Central memory CD8-positive, alpha-beta T cell (primary cell): ENCODE data around the gene TRIM52.
"Not testable (repeated sequence)": the region's sequence is repeated elsewhere in the genome, so short reads cannot be mapped to it uniquely, and the experiment has no call there.

Source experiments
- ATAC-seq: fragments of 150-1000 bp; cut with Tn5 transposase; replicated peaks from 2 replicates; pipeline ENCODE4 v1.10.0; 2022; ENCODE audit warnings: mild to moderate bottlenecking, moderate FRiP score, moderate number of reproducible peaks; ENCODE audit not compliant: poor library complexity, severe bottlenecking; ENCODE audit errors: extremely low read depth
- DNase-seq, 2 donors: peaks; one replicate each; pipeline ENCODE4 v3.0.0; 2021; ENCODE audit warnings: low spot score in 2 of 2
- H3K27ac Mint-ChIP-seq: one replicate; pipeline ENCODE4 v1.8.0; 2022; ENCODE audit warnings: low read depth, mild to moderate bottlenecking, moderate library complexity, mixed read lengths
- H3K27me3 Mint-ChIP-seq: one replicate; pipeline ENCODE4 v1.8.0; 2022; ENCODE audit warnings: mixed read lengths
- H3K36me3 Mint-ChIP-seq: one replicate; pipeline ENCODE4 v1.8.0; 2022; ENCODE audit warnings: mild to moderate bottlenecking, moderate library complexity, mixed read lengths; ENCODE audit not compliant: insufficient read depth
- H3K4me1 Mint-ChIP-seq: one replicate; pipeline ENCODE4 v1.8.0; 2022; ENCODE audit warnings: mixed read lengths
- H3K4me3 Mint-ChIP-seq: one replicate; pipeline ENCODE4 v1.8.0; 2022; ENCODE audit warnings: mild to moderate bottlenecking, moderate library complexity, mixed read lengths
- H3K9me3 Mint-ChIP-seq: one replicate; pipeline ENCODE4 v1.8.0; 2022; ENCODE audit warnings: mixed read lengths

Gene TRIM52

GRCh38 chr5:181260720-181261319, at the start of gene TRIM52:
TSS of gene TRIM52 (minus strand) at chr5:181261143. CDS start at chr5:181260813, 330 bp downstream.
- peak; percentile 83 to 84 for DNase-seq
- Mint-ChIP-seq H3K27ac (peak within 1 kb of the TSS; percentile 96), H3K9me3 (no peaks in the 10 kb centered on the region), H3K27me3 (no peaks in the 10 kb centered on the region), H3K36me3 (peaks cover 28% of the 10 kb centered on the region), H3K4me1 (peaks cover 58% of the 10 kb centered on the region), H3K4me3 (peak within 1 kb of the TSS; percentile 96)
- peak; percentile 87 for ATAC-seq

- H3K36me3 Mint-ChIP-seq, H3K4me1 Mint-ChIP-seq, H3K4me3 Mint-ChIP-seq, H3K27ac Mint-ChIP-seq, DNase-seq, ATAC-seq, H3K9me3 Mint-ChIP-seq, H3K27me3 Mint-ChIP-seq: not testable (repeated sequence)
Measured at GRCh38 chr5:181287331-181287730, 26.4 kb upstream of the TRIM52 start.

- ATAC-seq, H3K27me3 Mint-ChIP-seq, H3K36me3 Mint-ChIP-seq, H3K27ac Mint-ChIP-seq, H3K4me1 Mint-ChIP-seq, H3K9me3 Mint-ChIP-seq, DNase-seq, H3K4me3 Mint-ChIP-seq: not testable (repeated sequence)
Measured at GRCh38 chr5:181285962-181286705, 25.2 kb upstream of the TRIM52 start.

- H3K27ac Mint-ChIP-seq, DNase-seq, H3K9me3 Mint-ChIP-seq, H3K36me3 Mint-ChIP-seq, H3K27me3 Mint-ChIP-seq, H3K4me3 Mint-ChIP-seq, ATAC-seq, H3K4me1 Mint-ChIP-seq: not testable (repeated sequence)
Measured at GRCh38 chr5:181283841-181284755, 23.2 kb upstream of the TRIM52 start.

- H3K4me1 Mint-ChIP-seq, result no peaks in the 10 kb centered on the region
- ATAC-seq (no peak), DNase-seq (no peak)
- H3K36me3 Mint-ChIP-seq, result no peaks in the 10 kb centered on the region
- H3K9me3 Mint-ChIP-seq, result no peaks in the 10 kb centered on the region
- no peaks in the 10 kb centered on the region for H3K27me3 Mint-ChIP-seq
- H3K27ac Mint-ChIP-seq, result no peak overlapping the region
- no peak overlapping the region for H3K4me3 Mint-ChIP-seq
Measured at GRCh38 chr5:181283347-181283746, 22.4 kb upstream of the TRIM52 start.

GRCh38 chr5:181282874-181283273, 21.9 kb upstream of the TRIM52 start:
- H3K27me3 Mint-ChIP-seq, result no peaks in the 10 kb centered on the region
- H3K27ac Mint-ChIP-seq, result no peak overlapping the region
- DNase-seq (no peak), ATAC-seq (no peak)
- no peaks in the 10 kb centered on the region for H3K36me3 Mint-ChIP-seq
- no peak overlapping the region for H3K4me3 Mint-ChIP-seq
- H3K4me1 Mint-ChIP-seq, result no peaks in the 10 kb centered on the region
- H3K9me3 Mint-ChIP-seq, result no peaks in the 10 kb centered on the region

- H3K27me3 Mint-ChIP-seq, ATAC-seq, H3K4me3 Mint-ChIP-seq, DNase-seq, H3K4me1 Mint-ChIP-seq, H3K9me3 Mint-ChIP-seq, H3K27ac Mint-ChIP-seq, H3K36me3 Mint-ChIP-seq: not testable (repeated sequence)
Measured at GRCh38 chr5:181282415-181282814, 21.5 kb upstream of the TRIM52 start.

GRCh38 chr5:181281984-181282316, 21.0 kb upstream of the TRIM52 start:
- ATAC-seq (no peak), DNase-seq (no peak)
- Mint-ChIP-seq H3K4me1 (no peaks in the 10 kb centered on the region), H3K36me3 (no peaks in the 10 kb centered on the region), H3K27me3 (no peaks in the 10 kb centered on the region), H3K27ac (no peak overlapping the region), H3K9me3 (no peaks in the 10 kb centered on the region), H3K4me3 (no peak overlapping the region)

- H3K27me3 Mint-ChIP-seq, result no peaks in the 10 kb centered on the region
- H3K4me1 Mint-ChIP-seq, result no peaks in the 10 kb centered on the region
- no peak overlapping the region for H3K4me3 Mint-ChIP-seq
- H3K36me3 Mint-ChIP-seq, result no peaks in the 10 kb centered on the region
- no peaks in the 10 kb centered on the region for H3K9me3 Mint-ChIP-seq
- ATAC-seq, result no peak
- H3K27ac Mint-ChIP-seq, result no peak overlapping the region
- no peak for DNase-seq
Measured at GRCh38 chr5:181281077-181281983, 20.4 kb upstream of the TRIM52 start.

GRCh38 chr5:181280251-181280762, 19.4 kb upstream of the TRIM52 start:
- ATAC-seq (no peak), DNase-seq (no peak)
- H3K27ac Mint-ChIP-seq, result no peak overlapping the region
- H3K9me3 Mint-ChIP-seq, result no peaks in the 10 kb centered on the region
- no peaks in the 10 kb centered on the region for H3K4me1 Mint-ChIP-seq
- no peaks in the 10 kb centered on the region for H3K27me3 Mint-ChIP-seq
- H3K4me3 Mint-ChIP-seq, result no peak overlapping the region
- H3K36me3 Mint-ChIP-seq, result no peaks in the 10 kb centered on the region

GRCh38 chr5:181273433-181273744, 12.4 kb upstream of the TRIM52 start:
- not testable (repeated sequence) for H3K4me3 Mint-ChIP-seq, H3K27me3 Mint-ChIP-seq, H3K36me3 Mint-ChIP-seq, H3K4me1 Mint-ChIP-seq, H3K27ac Mint-ChIP-seq, ATAC-seq, H3K9me3 Mint-ChIP-seq
- peak in 1 of 2 donors; percentile 3 for DNase-seq

GRCh38 chr5:181271081-181271480, 10.1 kb upstream of the TRIM52 start:
- Mint-ChIP-seq H3K36me3 (no peaks in the 10 kb centered on the region), H3K4me3 (no peak overlapping the region), H3K27ac (no peak overlapping the region), H3K9me3 (no peaks in the 10 kb centered on the region), H3K27me3 (no peaks in the 10 kb centered on the region), H3K4me1 (no peaks in the 10 kb centered on the region)
- ATAC-seq (no peak), DNase-seq (peak in 1 of 2 donors; percentile 2)
